Measurements from ENCODE around the gene RMND1. TPM values are rescaled to one million over a fixed set of nuclear protein-coding genes. Genes with fewer than 3 reads are reported as not detected.

RMND1 gene
- polyA plus RNA-seq, 1 donor from 2014 or later = 35.3 TPM

DNA sequence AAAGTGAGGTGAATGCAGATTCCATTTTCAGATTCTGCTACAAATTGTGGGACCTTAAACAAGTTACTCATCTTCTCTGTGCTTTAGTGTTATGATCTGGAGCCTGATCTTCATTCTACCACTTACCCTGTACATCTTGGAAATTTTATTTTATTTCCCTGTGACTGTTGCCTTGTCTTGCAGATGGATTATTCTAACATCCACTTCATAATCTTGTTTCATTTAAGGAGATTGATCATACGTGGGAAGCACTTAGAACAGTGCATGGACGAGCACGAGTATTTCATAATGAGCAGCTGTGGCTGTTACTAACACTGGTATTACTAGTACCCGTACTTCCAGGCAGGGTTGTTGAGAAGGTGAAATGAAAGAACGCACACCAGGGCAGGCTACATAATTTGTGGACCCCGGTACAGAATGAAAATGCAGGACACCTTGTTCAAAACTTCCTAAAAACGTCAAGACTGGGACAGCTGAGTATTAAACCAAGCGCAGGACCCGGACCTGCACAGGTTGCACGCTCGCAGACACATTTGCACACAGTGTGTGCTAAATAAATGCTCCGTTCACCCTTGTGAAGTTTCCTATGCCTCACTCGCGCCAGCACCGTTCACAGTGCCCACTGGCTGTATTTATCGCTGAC, 41.4 kb upstream of the RMND1 start:
- peaks cover 28% of the 10 kb centered on the region for H3K27me3 ChIP-seq (ENCODE audit: insufficient read depth, low read depth, low read length)
- H3K9me2 ChIP-seq (ENCODE audit: insufficient read depth, low read length) = no peaks in the 10 kb centered on the region
- no peaks in the 10 kb centered on the region for H4K20me1 ChIP-seq (ENCODE audit: insufficient read depth)
- H3K27ac ChIP-seq (ENCODE audit: low read length) = no peak overlapping the region
- H3K4me3 ChIP-seq (ENCODE audit: low read length) = peak overlapping the region; percentile 66
- peak overlapping the region; percentile 55 for H3K9ac ChIP-seq (ENCODE audit: low read length)
- H3K36me3 ChIP-seq (ENCODE audit: insufficient read depth, low read length) = no peaks in the 10 kb centered on the region
- TF ChIP-seq EZH2 (IDR thresholded peaks at IDR 0.05; ENCODE audit: borderline replicate concordance, insufficient read depth, low read length, poor library complexity, severe bottlenecking) (no peak), TAF1 (IDR thresholded peaks at IDR 0.05; ENCODE audit: low read depth) (no peak), RAD21 (conservative IDR thresholded peaks at IDR 0.05) (no peak), EP300 (conservative IDR thresholded peaks at IDR 0.05; ENCODE audit: poor library complexity, severe bottlenecking) (no peak), POLR2AphosphoS5 (IDR thresholded peaks at IDR 0.05) (no peak), MXI1 (conservative IDR thresholded peaks at IDR 0.05; ENCODE audit: poor library complexity, severe bottlenecking) (no peak), SMC3 (conservative IDR thresholded peaks at IDR 0.05; ENCODE audit: poor library complexity) (no peak)
- TF ChIP-seq, protein P1, sequence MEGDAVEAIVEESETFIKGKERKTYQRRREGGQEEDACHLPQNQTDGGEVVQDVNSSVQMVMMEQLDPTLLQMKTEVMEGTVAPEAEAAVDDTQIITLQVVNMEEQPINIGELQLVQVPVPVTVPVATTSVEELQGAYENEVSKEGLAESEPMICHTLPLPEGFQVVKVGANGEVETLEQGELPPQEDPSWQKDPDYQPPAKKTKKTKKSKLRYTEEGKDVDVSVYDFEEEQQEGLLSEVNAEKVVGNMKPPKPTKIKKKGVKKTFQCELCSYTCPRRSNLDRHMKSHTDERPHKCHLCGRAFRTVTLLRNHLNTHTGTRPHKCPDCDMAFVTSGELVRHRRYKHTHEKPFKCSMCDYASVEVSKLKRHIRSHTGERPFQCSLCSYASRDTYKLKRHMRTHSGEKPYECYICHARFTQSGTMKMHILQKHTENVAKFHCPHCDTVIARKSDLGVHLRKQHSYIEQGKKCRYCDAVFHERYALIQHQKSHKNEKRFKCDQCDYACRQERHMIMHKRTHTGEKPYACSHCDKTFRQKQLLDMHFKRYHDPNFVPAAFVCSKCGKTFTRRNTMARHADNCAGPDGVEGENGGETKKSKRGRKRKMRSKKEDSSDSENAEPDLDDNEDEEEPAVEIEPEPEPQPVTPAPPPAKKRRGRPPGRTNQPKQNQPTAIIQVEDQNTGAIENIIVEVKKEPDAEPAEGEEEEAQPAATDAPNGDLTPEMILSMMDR (IDR thresholded peaks at IDR 0.05; ENCODE audit: poor library complexity, severe bottlenecking) = no peak
- TF ChIP-seq, protein P2, sequence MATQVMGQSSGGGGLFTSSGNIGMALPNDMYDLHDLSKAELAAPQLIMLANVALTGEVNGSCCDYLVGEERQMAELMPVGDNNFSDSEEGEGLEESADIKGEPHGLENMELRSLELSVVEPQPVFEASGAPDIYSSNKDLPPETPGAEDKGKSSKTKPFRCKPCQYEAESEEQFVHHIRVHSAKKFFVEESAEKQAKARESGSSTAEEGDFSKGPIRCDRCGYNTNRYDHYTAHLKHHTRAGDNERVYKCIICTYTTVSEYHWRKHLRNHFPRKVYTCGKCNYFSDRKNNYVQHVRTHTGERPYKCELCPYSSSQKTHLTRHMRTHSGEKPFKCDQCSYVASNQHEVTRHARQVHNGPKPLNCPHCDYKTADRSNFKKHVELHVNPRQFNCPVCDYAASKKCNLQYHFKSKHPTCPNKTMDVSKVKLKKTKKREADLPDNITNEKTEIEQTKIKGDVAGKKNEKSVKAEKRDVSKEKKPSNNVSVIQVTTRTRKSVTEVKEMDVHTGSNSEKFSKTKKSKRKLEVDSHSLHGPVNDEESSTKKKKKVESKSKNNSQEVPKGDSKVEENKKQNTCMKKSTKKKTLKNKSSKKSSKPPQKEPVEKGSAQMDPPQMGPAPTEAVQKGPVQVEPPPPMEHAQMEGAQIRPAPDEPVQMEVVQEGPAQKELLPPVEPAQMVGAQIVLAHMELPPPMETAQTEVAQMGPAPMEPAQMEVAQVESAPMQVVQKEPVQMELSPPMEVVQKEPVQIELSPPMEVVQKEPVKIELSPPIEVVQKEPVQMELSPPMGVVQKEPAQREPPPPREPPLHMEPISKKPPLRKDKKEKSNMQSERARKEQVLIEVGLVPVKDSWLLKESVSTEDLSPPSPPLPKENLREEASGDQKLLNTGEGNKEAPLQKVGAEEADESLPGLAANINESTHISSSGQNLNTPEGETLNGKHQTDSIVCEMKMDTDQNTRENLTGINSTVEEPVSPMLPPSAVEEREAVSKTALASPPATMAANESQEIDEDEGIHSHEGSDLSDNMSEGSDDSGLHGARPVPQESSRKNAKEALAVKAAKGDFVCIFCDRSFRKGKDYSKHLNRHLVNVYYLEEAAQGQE (IDR thresholded peaks at IDR 0.05; ENCODE audit: borderline replicate concordance) = no peak
- H3K9me3 ChIP-seq (ENCODE audit: low read length) = no peaks in the 10 kb centered on the region
- peak overlapping the region; percentile 6 for H3K4me2 ChIP-seq (ENCODE audit: low read length)
- H3F3A ChIP-seq (ENCODE audit: insufficient read depth, low read length, poor library complexity, severe bottlenecking) = no peaks in the 10 kb centered on the region
- no peaks in the 10 kb centered on the region for H3K79me2 ChIP-seq (replicated peaks; ENCODE audit: insufficient read depth, low read length)
- H2AFZ ChIP-seq (ENCODE audit: low read depth, low read length) = no peak overlapping the region

DNA sequence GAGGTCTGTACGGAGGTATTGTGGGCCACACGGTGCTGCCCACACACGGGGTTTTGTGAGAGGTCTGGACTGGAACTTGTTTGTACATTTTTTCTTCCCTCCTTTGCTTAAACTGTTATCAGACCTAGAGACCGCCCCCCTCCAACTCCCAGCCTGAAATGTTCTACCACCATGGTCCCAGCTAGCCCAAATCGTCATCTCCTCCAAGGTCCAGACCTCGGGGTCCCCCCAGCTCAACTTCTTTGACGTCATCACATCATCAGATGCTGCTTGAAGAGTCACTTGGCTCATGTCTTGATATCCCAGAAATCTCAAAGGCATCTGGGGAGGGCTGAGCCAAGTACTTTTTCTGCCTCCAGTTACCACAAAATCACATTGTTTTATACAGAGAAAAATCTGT, 39.1 kb upstream of the RMND1 start:
- Histone ChIP-seq H3K4me3 (ENCODE audit: low read length) (no peak overlapping the region), H2AFZ (ENCODE audit: low read depth, low read length) (no peak overlapping the region), H3K79me2 (replicated peaks; ENCODE audit: insufficient read depth, low read length) (no peaks in the 10 kb centered on the region), H3K9ac (ENCODE audit: low read length) (no peak overlapping the region), H3F3A (ENCODE audit: insufficient read depth, low read length, poor library complexity, severe bottlenecking) (no peaks in the 10 kb centered on the region), H3K27ac (ENCODE audit: low read length) (no peak overlapping the region), H3K4me2 (ENCODE audit: low read length) (no peak overlapping the region), H3K9me2 (ENCODE audit: insufficient read depth, low read length) (no peaks in the 10 kb centered on the region), H3K27me3 (ENCODE audit: insufficient read depth, low read depth, low read length) (peaks cover 28% of the 10 kb centered on the region), H3K9me3 (ENCODE audit: low read length) (no peaks in the 10 kb centered on the region), H4K20me1 (ENCODE audit: insufficient read depth) (no peaks in the 10 kb centered on the region), H3K36me3 (ENCODE audit: insufficient read depth, low read length) (no peaks in the 10 kb centered on the region)
- TF ChIP-seq POLR2AphosphoS5 (IDR thresholded peaks at IDR 0.05) = no peak
- no peak for TF ChIP-seq SMC3 (conservative IDR thresholded peaks at IDR 0.05; ENCODE audit: poor library complexity)
- TF ChIP-seq, protein P2 (IDR thresholded peaks at IDR 0.05; ENCODE audit: borderline replicate concordance) = no peak
- TF ChIP-seq RAD21 (conservative IDR thresholded peaks at IDR 0.05) = no peak
- TF ChIP-seq MXI1 (conservative IDR thresholded peaks at IDR 0.05; ENCODE audit: poor library complexity, severe bottlenecking) = no peak
- no peak for TF ChIP-seq EZH2 (IDR thresholded peaks at IDR 0.05; ENCODE audit: borderline replicate concordance, insufficient read depth, low read length, poor library complexity, severe bottlenecking)
- TF ChIP-seq, protein P1 (IDR thresholded peaks at IDR 0.05; ENCODE audit: poor library complexity, severe bottlenecking) = no peak
- TF ChIP-seq EP300 (conservative IDR thresholded peaks at IDR 0.05; ENCODE audit: poor library complexity, severe bottlenecking) = no peak
